CD4-positive, alpha-beta T cell treated with Interferon gamma for 1 hour (primary cell): ENCODE measurements around the gene TPTE2.
"Not testable (repeated sequence)": the region's sequence is repeated elsewhere in the genome, so short reads cannot be mapped to it uniquely, and the experiment has no call there.

ENCODE experiments used
- DNase-seq: peaks from one replicate; pipeline ENCODE4 v3.0.0-alpha.2; 2020

TPTE2 gene

GRCh38 chr13:19561127-19561582 is at the start of gene TPTE2:
Gene TPTE2 (minus strand): TSS chr13:19561532. CDS start chr13:19503234, 58,298 bp downstream.
- not testable (repeated sequence) for DNase-seq

GRCh38 chr13:19607523-19608078 is 46.3 kb upstream of the TPTE2 start:
- DNase-seq: no peak

GRCh38 chr13:19606737-19607136 is 45.4 kb upstream of the TPTE2 start:
- DNase-seq: no peak

DNA sequence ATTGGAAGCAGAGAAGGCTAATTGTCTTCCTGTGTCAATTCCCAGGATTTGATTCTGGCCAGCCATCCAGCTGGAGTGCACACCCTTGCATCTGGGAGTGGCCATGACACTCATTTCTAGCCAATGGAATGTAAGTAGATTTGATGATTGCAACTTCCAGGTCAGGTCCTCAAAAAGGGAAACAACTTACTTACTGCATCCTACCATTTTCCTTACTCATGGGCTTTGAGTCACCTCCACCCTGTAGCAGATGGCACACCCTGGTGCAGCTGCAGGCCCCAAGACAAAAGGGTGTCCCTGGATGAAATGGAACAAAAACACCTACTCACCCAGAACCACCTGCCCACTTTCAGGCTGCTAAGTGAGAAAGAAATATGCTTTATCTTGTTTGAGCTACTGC is 44.8 kb upstream of the TPTE2 start:
- no peak for DNase-seq

DNA sequence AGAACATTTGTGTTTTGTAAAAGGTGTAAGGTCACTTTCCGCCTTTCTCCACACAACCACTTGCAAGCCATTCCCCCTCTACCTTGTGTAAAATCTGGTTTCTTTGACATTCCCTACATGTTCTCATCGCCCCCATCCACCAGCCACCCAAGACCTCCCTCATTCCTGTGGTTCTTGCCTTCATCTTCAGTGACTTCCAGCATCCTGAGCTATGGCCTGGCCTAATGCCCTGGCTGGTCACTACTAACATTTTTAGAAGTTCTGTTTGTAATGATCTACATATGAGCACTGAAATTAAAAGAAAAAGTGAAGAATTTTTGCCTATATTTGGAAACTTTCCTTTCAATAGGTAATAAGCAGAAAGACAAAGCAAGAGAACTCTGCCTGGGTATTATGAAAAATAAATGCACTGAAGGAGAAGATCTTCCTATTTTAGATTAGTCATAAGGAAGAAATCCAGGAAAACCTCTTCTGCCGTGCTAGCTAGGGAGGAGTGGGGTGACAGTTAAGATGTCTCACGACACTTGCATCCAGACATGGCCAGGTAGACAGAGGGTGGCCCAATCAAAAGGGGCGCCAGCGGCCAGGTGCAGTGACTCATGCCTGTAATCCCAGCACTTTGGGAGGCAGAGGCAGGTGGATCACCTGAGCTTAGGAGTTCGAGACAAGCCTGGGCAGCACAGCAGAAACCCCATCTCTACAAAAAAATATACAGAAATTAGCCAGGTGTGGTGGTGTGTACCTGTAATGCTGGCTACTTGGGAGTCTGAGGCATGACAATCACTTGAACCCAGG is 44.0 kb upstream of the TPTE2 start:
- no peak for DNase-seq

DNA sequence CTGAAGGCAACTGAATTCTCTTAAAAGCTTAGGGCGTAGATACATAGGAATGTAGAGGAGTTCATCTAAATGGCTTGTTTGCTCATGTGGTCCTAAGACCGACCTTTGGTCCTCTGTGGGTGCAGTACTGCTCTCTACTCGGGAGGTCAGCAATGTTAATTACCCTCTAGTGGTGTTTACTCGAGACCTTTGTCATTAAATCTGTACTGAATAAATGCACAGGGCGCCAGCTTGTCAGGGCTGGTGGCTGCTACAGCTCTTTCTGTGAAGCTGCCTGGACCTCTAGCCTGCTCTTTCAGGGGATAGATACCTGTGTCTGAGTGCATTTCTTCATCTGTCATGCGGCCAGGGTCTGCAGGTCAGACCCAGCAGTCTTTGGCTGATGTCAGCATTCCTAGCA is 43.0 kb upstream of the TPTE2 start:
- DNase-seq: no peak

DNA sequence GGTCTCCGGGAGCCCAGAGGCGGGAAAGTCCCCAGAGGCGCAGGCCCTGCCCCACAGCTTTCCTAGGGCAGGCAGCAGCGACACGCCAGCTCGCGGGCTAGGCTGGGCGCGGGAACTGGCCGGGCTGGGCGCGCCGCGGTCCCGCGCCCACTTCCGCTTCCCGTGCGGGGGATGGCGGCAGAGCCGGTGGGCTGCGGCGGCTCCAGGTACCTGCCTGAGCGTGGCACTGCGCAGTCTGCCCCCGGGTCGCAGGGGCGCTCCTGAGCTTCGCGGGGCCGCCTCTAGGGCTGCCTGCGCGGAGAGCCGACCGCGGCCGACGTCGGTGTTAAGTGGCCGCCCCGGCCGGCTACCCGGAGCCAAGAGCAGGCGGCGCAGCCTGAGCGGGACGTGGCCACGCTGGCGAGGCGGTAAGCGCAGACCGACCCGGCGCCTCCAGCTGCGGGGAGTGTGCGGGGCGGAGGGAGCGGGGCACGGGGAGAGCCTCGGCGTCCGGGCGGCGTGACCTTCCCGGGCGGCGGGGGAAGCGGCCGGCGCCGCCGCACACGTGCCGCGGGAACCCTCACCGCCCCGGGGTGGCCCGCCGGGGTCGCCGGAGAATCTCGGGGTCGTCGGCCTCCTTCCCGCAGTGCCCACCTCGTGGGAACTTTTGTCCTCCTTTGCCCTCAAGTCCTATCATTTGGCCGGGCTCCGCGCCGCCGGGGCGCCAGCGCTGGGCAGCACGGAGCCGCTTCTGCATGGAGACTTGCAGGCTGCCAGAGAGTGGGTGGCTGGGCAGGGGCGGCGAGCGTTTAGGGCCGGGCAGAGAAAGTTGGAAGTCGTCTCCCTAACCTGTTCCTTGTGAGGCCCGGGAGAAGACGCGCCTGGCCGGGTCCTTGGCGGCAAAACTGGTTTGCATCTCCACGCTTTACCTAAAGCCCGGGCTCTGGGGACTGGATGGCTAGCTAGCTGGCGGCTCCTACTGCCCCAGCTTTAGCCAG is 40.7 kb upstream of the TPTE2 start:
- peak; percentile 21 for DNase-seq

GRCh38 chr13:19597523-19597922 is 36.2 kb upstream of the TPTE2 start:
- DNase-seq: no peak

GRCh38 chr13:19596960-19597361 is 35.6 kb upstream of the TPTE2 start:
- DNase-seq: no peak

DNA sequence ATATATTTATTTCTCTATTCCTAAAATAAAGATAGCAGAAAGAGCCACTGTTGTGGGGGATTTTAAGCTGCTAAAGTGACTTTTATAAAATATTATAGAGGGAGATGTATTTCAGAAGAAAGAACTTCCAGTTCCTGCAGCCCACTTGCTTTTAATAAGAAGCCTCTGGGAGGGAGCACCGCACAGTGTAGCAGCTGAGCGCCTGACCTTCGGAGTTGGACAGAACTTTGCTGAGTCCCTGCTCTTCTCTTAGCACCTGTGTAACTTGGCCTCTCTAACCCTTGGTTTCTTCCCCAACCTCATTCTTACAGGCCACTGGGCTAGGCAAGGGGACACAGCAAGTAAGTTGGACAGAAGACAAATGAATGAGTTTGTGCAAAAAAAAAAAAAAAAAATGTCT is 34.8 kb upstream of the TPTE2 start:
- no peak for DNase-seq

- no peak for DNase-seq
Measured at GRCh38 chr13:19592657-19593180, 31.4 kb upstream of the TPTE2 start.

DNA sequence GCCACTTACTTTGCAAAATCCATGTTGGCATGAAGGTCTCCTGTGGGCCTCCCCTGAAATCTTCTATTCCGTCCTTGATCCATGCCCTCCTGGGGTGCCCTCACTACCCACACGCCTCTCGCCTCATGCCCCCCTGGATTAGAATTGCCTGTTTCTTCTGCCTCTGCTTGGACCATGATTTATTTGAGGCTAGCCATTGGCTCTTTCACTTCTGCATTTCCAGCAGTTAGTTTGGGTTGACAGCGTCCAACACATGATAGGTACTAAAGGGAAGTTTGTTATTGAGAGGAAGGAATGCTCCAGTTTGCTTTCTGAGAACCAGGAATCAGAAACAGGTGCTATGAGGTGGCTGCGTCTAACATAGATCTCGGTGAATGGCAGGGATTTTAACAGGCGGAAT is 30.5 kb upstream of the TPTE2 start:
- DNase-seq: no peak

GRCh38 chr13:19590423-19590822 is 29.1 kb upstream of the TPTE2 start:
- no peak for DNase-seq

GRCh38 chr13:19589312-19589711 is 28.0 kb upstream of the TPTE2 start:
- no peak for DNase-seq

GRCh38 chr13:19587635-19588300 is 26.4 kb upstream of the TPTE2 start:
- DNase-seq: no peak

GRCh38 chr13:19586904-19587634 is 25.7 kb upstream of the TPTE2 start:
- peak; percentile 76 for DNase-seq

GRCh38 chr13:19581675-19582074 is 20.3 kb upstream of the TPTE2 start:
- no peak for DNase-seq

DNA sequence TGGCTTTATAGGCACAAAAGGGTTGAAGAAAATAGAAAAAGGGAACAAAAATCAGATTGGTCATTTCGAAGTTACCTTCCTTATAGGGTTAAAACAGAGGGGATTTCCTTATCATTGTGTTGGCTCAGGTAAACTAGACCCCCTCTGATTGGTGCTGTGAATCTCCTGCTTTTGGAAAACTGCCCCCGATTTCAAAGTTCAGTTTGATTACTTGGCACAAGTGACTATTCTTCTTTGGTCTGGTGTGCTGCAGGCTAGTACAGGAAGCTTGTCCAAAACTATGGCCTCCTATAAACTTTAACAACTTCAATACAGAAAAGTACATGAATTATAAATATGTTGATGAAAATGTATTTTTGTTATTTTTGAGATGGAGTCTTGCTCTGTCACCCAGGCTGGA is 13.9 kb upstream of the TPTE2 start:
- DNase-seq: no peak

DNA sequence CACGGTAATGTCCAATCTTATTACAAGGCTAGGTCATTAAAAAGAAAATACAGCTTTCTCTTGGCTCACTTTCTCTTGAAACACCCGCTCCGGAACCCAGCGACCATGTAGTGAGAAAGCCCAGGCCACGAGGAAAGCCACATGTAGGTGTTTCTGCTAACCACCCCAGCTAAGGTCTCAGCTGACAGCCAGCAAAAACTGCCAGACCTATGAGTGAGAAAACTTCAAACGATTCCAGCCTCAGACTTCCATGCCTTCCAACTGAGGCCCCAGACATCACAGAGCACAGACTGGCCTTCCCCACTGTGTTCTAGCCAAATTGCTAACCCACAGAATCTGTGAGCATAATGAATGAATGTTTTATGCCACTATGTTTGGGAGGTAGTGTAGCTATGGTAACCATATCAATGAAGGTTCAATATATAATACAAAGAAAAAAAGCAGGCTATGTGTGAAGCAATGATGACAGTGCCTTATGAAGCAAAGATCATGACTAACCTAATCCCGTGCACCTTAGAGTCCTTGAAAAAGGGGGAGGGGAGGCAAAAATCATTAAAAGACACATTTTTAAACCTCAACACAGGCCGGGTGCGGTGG is 11.9 kb upstream of the TPTE2 start:
- DNase-seq: no peak

DNA sequence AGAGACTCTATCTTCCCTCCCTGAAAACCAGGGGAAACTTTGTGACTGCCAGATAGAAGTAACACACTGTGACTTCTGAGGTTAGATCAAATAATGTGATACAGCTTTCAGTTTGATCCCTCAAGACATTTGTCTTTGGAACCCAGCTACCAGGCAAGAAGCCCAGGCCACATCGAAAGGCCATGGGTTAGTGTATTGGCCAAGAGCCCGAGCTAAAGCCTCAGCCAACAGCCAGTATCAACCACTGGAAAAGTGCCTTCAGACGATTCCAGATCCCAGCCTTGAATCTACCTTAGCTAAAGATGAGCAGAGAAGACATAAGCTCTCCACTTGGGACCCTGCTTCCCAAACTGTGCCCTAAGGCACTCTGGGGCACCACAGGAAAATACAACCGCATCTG is 10.9 kb upstream of the TPTE2 start:
- no peak for DNase-seq

DNA sequence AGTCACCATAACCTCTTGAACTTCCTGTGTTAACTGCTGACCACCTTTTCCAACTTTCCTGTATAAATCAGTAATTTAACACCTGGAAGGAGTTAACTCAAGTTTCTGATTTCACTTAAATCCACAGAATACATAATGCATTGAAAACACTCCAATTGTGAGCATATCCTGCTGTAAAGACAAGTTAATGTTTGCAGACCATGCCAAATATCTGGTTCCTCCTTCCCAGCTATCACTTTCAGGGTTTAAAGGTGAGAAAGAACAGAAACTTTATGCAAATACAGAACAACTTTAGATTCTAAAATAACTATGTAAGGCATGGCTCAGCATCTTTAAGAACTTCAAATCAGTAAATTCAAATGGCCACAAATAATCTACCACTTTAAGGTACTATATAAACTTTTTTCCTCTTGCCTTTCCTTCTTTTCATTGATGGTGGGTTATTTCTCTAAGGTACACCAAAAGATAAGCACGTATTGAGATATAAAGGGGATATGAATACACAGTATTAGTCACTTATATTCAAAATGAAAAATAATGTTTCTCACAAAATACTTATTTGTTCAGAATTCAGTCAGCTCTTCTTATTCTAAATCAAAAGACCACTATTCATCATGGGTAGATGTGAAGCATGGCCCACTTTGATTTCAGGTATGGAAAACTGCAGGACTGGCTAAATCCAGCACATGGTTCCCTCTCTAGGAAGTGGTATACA is 6.6 kb upstream of the TPTE2 start:
- DNase-seq: no peak
